Activated CD4-positive, alpha-beta T cell treated with anti-CD3 and anti-CD28 coated beads, Interleukin-2, Interleukin-4, amounts not matched to agents 100 ng/mL and 50 ng/mL, durations not matched to agents 16 hours and 8 hours (primary cell): Measurements from ENCODE around the gene DPPA4.

Source experiments
- DNase-seq: peaks from one replicate; pipeline ENCODE4 v3.0.0-alpha.2; 2020; ENCODE audit warnings: low spot score

The DPPA4 gene

DNA sequence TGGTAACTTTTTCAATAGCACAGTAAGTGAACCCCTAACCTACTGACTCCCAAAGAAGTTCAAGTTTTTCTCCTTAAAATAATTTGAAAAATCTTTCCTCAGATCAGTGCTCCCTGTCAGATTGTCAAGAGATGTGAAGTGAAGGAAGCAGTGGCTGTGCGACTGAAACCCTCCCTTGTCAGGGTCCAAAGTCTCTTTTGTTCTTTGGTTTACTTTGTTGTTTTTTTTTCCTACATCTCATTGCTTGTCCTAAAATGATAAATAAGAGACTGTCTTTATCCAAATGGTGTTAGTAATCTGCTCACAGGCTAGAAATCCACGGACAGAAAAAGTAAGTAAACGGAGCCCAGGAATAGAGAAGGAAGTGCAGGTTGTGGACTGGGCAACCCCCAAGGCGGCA is 976 bp upstream of the DPPA4 start:
- no peak for DNase-seq

DNA sequence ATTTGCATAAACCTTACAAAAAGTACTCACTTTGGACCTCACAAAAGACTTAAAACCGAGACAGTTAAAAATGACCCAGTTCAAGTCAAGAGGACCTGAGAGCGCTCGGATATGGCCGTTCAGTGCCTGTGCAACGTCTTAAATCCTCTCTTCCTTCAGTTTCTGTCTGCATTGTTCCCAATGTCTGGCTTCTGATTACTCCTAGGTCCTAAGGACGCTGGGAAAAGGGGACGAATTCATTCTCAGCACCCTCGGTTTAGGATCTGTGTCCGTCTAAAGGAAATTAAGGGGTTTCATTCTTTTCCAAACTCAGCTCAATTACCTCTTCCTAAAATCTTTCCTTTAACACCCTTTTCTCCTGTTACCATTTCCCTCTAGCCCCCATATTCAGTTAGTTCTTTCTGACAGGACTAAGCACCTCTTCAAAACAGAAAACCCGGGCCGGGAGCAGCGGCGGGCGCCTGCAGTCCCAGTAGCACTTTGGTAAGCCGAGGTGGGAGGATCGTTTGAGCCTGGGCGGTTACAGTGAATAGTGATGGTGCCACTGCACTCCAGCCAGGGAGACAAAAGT is 970 bp downstream of the DPPA4 start:
- DNase-seq: no peak

DNA sequence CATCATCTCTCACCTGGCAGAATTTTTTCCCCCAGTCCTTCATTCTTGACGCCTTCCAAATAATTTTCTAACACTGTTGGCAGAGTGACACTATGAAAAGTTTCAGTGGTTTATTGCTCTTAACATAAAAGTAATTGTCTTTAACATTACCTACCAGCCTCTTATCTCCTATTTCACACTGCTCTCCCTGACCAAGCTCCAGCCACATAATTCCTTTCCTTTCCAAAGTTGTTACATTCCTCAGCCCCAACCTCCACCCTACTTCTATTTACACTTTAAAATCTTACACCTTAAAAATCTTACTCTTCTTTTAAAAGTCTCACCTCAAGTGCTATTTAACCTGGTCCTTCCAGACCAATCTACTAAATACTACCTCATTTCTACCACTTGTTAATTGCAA is 2.8 kb downstream of the DPPA4 start:
- DNase-seq: no peak

DNA sequence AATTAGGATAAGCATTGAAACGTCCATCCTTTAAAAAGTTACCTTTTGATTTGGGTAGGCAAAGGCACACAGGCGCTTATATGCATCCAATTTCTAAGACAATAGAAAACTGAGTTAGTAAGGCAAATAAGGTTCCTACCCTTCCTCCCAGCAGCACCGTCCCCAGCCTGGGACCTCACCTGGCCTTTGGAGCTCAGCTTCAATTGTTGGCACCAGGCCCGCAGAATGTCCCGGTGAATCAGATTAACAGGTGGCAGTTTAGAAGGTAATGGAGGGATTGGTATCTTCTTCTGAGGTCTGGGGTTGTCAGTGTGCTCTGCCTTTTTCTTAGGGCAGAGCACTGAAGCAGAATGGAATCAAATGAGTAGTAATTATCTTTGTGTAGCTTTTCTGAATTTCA is 5.7 kb downstream of the DPPA4 start:
- DNase-seq: no peak

DNA sequence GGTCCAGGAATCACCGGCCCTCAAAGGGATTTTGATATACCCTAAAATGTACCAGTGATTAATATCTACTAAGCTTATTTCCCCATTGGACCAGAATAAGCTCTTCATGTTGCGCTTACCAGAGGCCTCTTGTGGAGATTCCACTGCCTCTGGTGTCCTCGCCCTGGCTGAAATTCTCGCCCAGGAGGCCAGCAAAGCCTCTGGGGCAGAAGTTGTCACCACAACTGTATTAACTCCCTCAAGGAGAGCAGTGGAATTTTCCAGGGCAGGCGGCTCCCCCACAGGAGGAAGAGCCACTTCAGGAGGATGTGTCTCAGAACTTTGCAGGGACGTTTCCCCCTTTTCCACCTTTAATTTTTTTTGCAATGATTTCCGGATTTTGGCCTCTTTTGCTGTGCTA is 6.9 kb downstream of the DPPA4 start:
- DNase-seq: no peak

DNA sequence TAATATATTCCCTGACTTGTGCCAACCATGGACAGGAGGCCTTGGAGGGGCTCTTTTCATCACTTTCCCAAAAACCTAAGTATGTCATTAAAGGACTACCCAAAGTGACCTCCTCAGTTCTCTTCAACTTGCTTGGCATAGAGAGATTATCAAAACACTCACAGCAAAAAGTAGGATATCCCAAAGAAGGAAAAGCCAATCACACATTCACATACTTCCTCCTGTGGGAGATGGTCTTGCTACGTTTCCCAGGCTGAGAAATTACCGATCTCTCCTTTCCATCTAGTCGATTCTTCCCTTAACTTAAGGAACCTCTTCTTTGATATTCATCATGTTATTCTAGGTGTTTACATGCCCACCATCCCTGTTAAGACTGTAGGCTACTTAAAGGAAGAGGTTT is 9.1 kb downstream of the DPPA4 start:
- DNase-seq: no peak

DNA sequence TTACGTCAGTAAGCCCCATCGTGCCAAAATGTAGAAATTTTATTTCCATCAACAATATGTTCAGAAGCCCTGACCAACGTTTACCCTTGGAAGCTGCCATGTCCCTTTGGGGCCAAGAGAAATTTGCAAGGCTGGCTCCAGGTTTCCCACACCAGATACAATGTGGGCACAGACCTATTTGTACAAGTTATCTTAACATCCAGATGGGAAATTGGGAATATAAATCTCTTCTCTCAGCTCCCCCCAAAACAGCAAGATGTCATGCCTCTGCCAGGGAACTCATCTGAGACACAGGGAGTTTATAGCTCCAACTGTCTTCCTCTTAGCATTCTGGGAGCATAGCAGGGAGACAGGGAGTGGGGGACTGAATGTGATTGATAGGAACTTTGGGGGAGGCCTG is 11.7 kb downstream of the DPPA4 start:
- DNase-seq: no peak

DNA sequence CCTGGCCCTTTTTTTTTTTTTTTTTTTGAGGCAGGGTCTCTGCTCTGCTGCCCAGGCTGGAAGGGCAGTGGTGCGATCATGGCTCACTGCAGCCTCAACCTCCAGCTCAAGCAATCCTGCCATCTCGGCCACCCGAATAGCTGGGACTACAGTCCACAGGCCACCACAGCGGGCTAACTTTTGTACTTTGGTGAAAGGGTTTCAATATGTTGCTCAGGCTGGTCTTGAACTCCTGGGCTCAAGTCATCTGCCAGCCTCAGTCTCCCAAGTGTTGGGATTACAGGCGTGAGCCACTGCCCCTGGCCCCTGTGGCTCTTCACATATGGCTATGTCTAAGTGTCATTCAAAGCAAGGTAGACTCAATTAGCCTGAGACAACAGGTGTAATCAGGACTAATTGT is 12.2 kb downstream of the DPPA4 start:
- DNase-seq: no peak

DNA sequence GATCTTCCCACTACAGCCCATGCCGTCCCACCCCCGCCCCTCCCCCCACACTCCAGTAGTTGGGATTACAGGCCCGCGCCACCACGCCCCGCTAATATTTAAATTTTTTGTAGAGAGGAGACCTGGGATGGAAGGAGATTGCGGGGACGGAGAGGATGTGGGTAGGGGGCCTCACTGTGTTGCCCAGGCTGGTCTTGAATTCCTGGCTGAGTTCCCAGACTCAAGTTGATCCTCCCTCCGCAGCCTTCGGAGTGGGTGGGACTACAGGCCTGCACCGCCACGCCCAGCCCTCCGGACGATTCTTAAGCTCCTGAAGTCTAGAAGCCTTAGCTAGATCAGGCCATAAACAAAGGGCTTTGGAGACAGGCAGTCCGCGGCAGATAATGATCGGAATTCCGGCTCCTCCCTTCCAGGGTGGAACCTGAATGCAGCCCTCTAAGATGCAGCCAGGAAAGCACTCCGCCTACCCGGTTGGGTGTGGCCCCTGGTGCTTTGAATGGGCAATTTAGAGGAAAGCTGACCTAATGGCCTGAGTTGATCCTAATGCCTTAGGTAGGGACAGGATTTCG is 21.1 kb downstream of the DPPA4 start, which contains the start of gene DPPA2:
Gene DPPA2 (minus strand): TSS at position 356 of the 569 bp plus-strand sequence. CDS start 1,975 bp downstream, outside the sequence.
- DNase-seq: no peak

DNA sequence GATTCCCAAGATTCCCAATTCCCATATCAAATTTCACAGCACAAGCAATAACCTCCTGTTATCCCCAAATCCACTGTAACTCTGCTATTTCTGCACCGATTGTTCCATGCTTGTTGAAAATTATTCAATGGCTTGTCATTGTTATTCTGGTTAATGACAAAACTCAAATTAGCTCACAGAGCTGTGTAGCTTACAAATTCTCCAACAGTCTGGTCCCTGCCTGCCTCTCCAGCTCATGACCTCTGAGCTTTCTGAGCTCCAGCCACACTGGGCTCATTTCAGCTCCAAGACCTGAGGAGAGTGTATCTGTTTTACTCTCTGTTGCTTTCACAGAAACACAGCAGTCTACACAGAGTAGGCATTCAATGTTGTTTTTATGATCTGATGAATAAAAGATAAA is 24.3 kb downstream of the DPPA4 start:
- no peak for DNase-seq

DNA sequence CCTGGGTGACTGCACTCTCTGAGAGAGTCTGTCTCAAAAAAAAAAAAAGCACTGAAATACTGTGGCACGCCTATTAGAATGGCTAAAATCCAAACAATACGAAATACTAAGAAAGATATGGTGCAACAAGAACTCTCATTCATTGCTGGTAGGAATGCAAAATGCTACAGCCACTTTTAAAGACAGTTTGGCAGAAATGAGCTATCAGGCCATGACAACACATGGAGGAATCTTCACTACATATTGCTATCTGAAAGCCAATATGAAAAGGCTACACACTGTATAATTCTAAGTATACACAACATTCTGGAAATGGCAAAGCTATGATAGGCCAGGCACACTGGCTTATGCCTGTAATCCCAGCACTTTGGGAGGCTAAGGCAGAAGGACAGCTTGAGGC is 39.9 kb downstream of the DPPA4 start:
- DNase-seq: no peak

DNA sequence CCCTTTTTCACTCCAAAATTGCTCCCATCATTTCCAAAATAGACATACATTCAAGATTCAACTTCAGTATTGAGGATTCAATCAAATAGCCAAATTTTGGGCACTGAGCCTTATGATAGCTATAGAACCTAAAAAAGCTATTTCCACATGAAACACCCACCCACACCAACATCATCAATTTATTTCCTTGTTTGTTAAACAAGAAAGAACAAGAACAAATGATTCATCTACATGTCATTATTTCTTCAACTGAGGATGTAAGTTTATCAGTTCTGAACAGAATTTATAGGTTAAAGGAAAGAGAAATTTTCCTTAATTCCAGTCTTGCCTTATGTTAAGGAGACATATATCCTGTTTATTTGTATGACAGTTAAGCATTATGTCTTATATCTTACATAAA is 53.3 kb downstream of the DPPA4 start:
- no peak for DNase-seq

DNA sequence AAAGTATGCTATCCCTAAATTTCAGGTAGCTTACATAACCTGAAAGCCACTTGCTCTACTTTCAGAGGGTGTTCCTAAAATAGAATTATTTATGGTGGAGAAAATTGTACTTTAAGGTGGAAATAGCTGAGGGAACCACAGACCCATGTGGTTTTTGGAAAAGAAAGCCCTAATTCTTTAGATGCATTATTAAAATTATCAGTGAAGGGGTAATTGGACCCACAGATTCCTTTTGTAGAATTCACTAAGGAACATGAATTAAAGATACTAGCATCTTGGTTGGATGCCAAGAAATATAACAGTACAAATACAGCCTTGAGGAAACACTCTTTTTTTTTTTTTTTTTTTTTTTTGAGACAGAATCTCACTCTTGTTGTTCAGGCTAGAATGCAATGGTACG is 58.8 kb downstream of the DPPA4 start:
- no peak for DNase-seq

DNA sequence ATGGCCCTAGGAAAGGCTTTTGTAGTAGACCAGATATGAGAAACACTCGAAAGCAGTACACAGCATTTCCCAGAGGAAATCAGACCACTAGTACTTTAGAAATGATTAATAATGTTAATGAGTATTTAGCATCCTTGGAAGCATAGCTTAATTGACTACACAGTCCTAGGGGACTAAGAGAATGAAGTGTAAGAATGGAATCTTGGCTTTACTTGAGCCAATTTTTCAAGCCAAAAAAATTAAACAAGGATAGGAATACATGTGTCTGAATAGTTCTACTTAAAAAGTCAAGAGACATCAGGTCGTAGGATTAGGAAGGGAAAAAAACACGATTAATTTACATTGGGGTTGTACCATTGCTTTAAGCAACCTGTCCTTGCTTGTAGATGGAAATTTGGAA is 59.2 kb downstream of the DPPA4 start:
- no peak for DNase-seq
